ENCODE results near the gene ENO3. TPM values are rescaled to one million over a fixed set of nuclear protein-coding genes. Genes with fewer than 3 reads are reported as not detected.

The ENO3 gene
- total RNA-seq, 2 experiments from 2014 or later: 14.6 to 79.4 TPM

DNA sequence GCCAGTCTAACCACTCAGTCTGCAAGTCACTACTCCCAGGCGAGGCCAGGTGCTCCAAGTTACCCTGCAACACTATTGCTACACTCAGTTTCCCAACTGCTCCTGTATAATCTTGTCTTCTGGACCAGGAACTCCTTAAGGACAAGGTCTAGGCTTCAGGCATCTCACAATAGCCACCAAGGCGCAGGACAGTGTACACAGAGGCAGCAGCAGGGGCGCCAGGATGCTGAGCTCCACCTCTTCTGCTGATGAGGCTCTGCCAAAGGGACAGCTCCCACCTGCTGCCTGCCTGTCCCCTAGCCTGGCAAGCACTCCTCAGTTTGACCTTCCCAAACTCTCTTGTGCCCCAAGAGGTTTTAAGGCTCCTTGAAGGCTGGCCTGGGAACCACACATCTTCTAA is 14.5 kb upstream of the ENO3 start:
- no peak for DNase-seq (ENCODE audit: low spot score)
- no TSS peak for BruUV-seq (replicated peaks)
- H3K4me3 ChIP-seq (ENCODE audit: low read depth, low read length, poor library complexity, severe bottlenecking): no peak overlapping the region
- H3K36me3 ChIP-seq (ENCODE audit: insufficient read depth, low read length): peaks cover 42% of the 10 kb centered on the region; the same call in 1 of the 2 replicates
- intact Hi-C loops (cut with micrococcal nuclease; ENCODE audit: unreplicated experiment): no loop called here
- no peak overlapping the region for H3K4me2 ChIP-seq (ENCODE audit: low read length)
- peaks cover 25% of the 10 kb centered on the region for H3K79me2 ChIP-seq (ENCODE audit: insufficient read depth, low read depth, low read length)
- TF ChIP-seq EZH2phosphoT487 (IDR thresholded peaks at IDR 0.05; ENCODE audit: borderline replicate concordance, low read depth, low read length): no peak
- TF ChIP-seq, protein P1, sequence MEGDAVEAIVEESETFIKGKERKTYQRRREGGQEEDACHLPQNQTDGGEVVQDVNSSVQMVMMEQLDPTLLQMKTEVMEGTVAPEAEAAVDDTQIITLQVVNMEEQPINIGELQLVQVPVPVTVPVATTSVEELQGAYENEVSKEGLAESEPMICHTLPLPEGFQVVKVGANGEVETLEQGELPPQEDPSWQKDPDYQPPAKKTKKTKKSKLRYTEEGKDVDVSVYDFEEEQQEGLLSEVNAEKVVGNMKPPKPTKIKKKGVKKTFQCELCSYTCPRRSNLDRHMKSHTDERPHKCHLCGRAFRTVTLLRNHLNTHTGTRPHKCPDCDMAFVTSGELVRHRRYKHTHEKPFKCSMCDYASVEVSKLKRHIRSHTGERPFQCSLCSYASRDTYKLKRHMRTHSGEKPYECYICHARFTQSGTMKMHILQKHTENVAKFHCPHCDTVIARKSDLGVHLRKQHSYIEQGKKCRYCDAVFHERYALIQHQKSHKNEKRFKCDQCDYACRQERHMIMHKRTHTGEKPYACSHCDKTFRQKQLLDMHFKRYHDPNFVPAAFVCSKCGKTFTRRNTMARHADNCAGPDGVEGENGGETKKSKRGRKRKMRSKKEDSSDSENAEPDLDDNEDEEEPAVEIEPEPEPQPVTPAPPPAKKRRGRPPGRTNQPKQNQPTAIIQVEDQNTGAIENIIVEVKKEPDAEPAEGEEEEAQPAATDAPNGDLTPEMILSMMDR (conservative IDR thresholded peaks at IDR 0.05; ENCODE audit: low read length): no peak
- H3K9me2 ChIP-seq (ENCODE audit: insufficient read depth, low read length): no peaks in the 10 kb centered on the region
- H3K9me3 ChIP-seq (ENCODE audit: low read length): no peaks in the 10 kb centered on the region
- peaks cover 17% of the 10 kb centered on the region for H3K4me1 ChIP-seq (ENCODE audit: insufficient read depth, low read length, poor library complexity, severe bottlenecking)
- no peak overlapping the region for H2AFZ ChIP-seq (ENCODE audit: low read length)
- POLR2A ChIA-PET: no interaction called here
- H4K20me1 ChIP-seq (ENCODE audit: insufficient read depth, low read length): no peaks in the 10 kb centered on the region
- no peak overlapping the region for H3K27ac ChIP-seq (ENCODE audit: low read depth, low read length, poor library complexity, severe bottlenecking)
- CTCF ChIA-PET (ENCODE audit: unreplicated experiment): no interaction called here

GRCh38 chr17:4937553-4937952 is 13.4 kb upstream of the ENO3 start:
- intact Hi-C loops (cut with micrococcal nuclease; ENCODE audit: unreplicated experiment): no loop called here
- no peaks in the 10 kb centered on the region for H3K9me2 ChIP-seq (ENCODE audit: insufficient read depth, low read length)
- DNase-seq (ENCODE audit: low spot score): no peak
- peaks cover 28% of the 10 kb centered on the region for H3K4me1 ChIP-seq (ENCODE audit: insufficient read depth, low read length, poor library complexity, severe bottlenecking)
- H2AFZ ChIP-seq (ENCODE audit: low read length): no peak overlapping the region
- TF ChIP-seq, protein P1 (conservative IDR thresholded peaks at IDR 0.05; ENCODE audit: low read length): no peak
- TF ChIP-seq EZH2phosphoT487 (IDR thresholded peaks at IDR 0.05; ENCODE audit: borderline replicate concordance, low read depth, low read length): no peak
- TSS peak; percentile 23 for BruUV-seq (replicated peaks)
- H3K4me3 ChIP-seq (ENCODE audit: low read depth, low read length, poor library complexity, severe bottlenecking): no peak overlapping the region
- no peak overlapping the region for H3K27ac ChIP-seq (ENCODE audit: low read depth, low read length, poor library complexity, severe bottlenecking)
- H3K36me3 ChIP-seq (ENCODE audit: insufficient read depth, low read length): peaks cover 53% of the 10 kb centered on the region
- no peaks in the 10 kb centered on the region for H4K20me1 ChIP-seq (ENCODE audit: insufficient read depth, low read length)
- ChIA-PET CTCF (ENCODE audit: unreplicated experiment) (no interaction called here), POLR2A (no interaction called here)
- H3K79me2 ChIP-seq (ENCODE audit: insufficient read depth, low read depth, low read length): peaks cover 36% of the 10 kb centered on the region
- H3K9me3 ChIP-seq (ENCODE audit: low read length): no peaks in the 10 kb centered on the region
- H3K4me2 ChIP-seq (ENCODE audit: low read length): no peak overlapping the region

DNA sequence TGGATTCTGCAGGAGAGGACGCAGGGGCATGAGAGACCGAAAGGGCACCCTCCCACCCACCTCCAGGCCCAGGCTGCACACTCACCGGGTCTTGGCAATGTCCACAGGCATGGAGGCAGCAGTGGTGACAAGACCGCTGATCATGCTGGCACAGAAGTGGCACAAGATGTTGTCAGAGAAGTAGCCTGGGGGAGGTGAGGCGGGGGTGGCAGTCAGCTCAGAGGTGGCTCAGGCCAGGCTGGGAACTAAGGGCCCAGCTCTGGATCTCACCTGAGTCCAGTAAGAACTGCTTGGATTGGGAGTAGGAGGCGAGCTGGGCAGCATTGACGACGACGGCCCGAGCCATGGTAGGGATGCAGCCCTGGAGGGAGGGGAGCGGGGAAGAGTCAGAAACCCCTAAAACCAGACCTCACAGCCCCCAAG is 12.8 kb upstream of the ENO3 start:
- peaks cover 58% of the 10 kb centered on the region for H3K36me3 ChIP-seq (ENCODE audit: insufficient read depth, low read length)
- no peaks in the 10 kb centered on the region for H4K20me1 ChIP-seq (ENCODE audit: insufficient read depth, low read length)
- H3K4me2 ChIP-seq (ENCODE audit: low read length): peak overlapping the region; percentile 97
- no TSS peak for BruUV-seq (replicated peaks)
- TF ChIP-seq EZH2phosphoT487 (IDR thresholded peaks at IDR 0.05; ENCODE audit: borderline replicate concordance, low read depth, low read length): no peak
- TF ChIP-seq, protein P1 (conservative IDR thresholded peaks at IDR 0.05; ENCODE audit: low read length): no peak
- H3K4me1 ChIP-seq (ENCODE audit: insufficient read depth, low read length, poor library complexity, severe bottlenecking): peaks cover 33% of the 10 kb centered on the region
- no peak overlapping the region for H3K27ac ChIP-seq (ENCODE audit: low read depth, low read length, poor library complexity, severe bottlenecking)
- DNase-seq (ENCODE audit: low spot score): no peak
- peak overlapping the region; percentile 95 for H3K4me3 ChIP-seq (ENCODE audit: low read depth, low read length, poor library complexity, severe bottlenecking)
- H3K9me2 ChIP-seq (ENCODE audit: insufficient read depth, low read length): no peaks in the 10 kb centered on the region
- CTCF ChIA-PET (ENCODE audit: unreplicated experiment): no interaction called here
- peaks cover 42% of the 10 kb centered on the region for H3K79me2 ChIP-seq (ENCODE audit: insufficient read depth, low read depth, low read length)
- intact Hi-C loops (cut with micrococcal nuclease; ENCODE audit: unreplicated experiment): no loop called here
- POLR2A ChIA-PET: no interaction called here
- H3K9me3 ChIP-seq (ENCODE audit: low read length): no peaks in the 10 kb centered on the region
- H2AFZ ChIP-seq (ENCODE audit: low read length): no peak overlapping the region

Data from OCI-LY7 (cell line).